Osteoblast (primary cell): ENCODE measurements around the gene GOLM1. TPM values are rescaled to one million over a fixed set of nuclear protein-coding genes. Genes with fewer than 3 reads are reported as not detected.

Experiments
- DNase-seq: peaks from one replicate; pipeline ENCODE4 v3.0.0; 2011; ENCODE audit warnings: low spot score, mixed read lengths; ENCODE audit not compliant: insufficient read length; ENCODE audit errors: missing footprints
- H2AFZ ChIP-seq: 2 replicates; pipeline ENCODE4 v1.6.0; 2011; ENCODE audit warnings: mild to moderate bottlenecking, low read length
- H3K27ac ChIP-seq: 2 replicates; pipeline ENCODE4 v1.5.1; 2011; ENCODE audit warnings: mild to moderate bottlenecking, low read depth, low read length, moderate library complexity
- H3K27me3 ChIP-seq: 2 replicates; pipeline ENCODE4 v1.6.0; 2012; ENCODE audit warnings: mild to moderate bottlenecking, control low read depth, inconsistent platforms, low read length, moderate library complexity; ENCODE audit not compliant: insufficient read depth
- H3K36me3 ChIP-seq: 2 replicates; pipeline ENCODE4 v1.5.1; 2011; ENCODE audit warnings: mild to moderate bottlenecking, low read length, control low read depth, moderate library complexity; ENCODE audit not compliant: insufficient read depth
- H3K4me1 ChIP-seq: 2 replicates; pipeline ENCODE4 v1.5.1; 2011; ENCODE audit warnings: mild to moderate bottlenecking, low read length, control low read depth, moderate library complexity; ENCODE audit not compliant: insufficient read depth
- H3K4me2 ChIP-seq: 2 replicates; pipeline ENCODE4 v1.6.0; 2011; ENCODE audit warnings: mild to moderate bottlenecking, low read length; ENCODE audit not compliant: insufficient read depth
- H3K4me3 ChIP-seq: fragments of 200-600 bp; sonication (generic); 3 replicates; pipeline ENCODE4 v1.5.1; 2012; ENCODE audit warnings: mild to moderate bottlenecking, low read length, inconsistent platforms; ENCODE audit not compliant: insufficient read depth
- H3K79me2 ChIP-seq: 2 replicates; pipeline ENCODE4 v1.6.0; 2012; ENCODE audit warnings: mild to moderate bottlenecking, low read length, control low read depth, inconsistent platforms; ENCODE audit not compliant: insufficient read depth
- H3K9me3 ChIP-seq: 2 replicates; pipeline ENCODE4 v1.5.1; 2011; ENCODE audit warnings: low read depth, low read length, control low read depth
- H4K20me1 ChIP-seq: 2 replicates; pipeline ENCODE4 v1.6.0; 2012; ENCODE audit warnings: mild to moderate bottlenecking, low read length, control low read depth; ENCODE audit not compliant: insufficient read depth
- total RNA-seq: library from RNA; depleted of rRNA; stranded (reverse); fragments of >200 nt; gene quantifications from 2 replicates; pipeline ENCODE4 v1.2.3, GENCODE V29; 2012
- TF ChIP-seq, protein P1 (sequence below): IDR thresholded peaks from 2 replicates; pipeline ENCODE4 v1.5.1; 2011; ENCODE audit warnings: mild to moderate bottlenecking, low read depth, low read length, moderate library complexity; ENCODE audit errors: extremely low read depth

Gene GOLM1
- total RNA-seq, 1 donor, result 85.0 TPM

DNA sequence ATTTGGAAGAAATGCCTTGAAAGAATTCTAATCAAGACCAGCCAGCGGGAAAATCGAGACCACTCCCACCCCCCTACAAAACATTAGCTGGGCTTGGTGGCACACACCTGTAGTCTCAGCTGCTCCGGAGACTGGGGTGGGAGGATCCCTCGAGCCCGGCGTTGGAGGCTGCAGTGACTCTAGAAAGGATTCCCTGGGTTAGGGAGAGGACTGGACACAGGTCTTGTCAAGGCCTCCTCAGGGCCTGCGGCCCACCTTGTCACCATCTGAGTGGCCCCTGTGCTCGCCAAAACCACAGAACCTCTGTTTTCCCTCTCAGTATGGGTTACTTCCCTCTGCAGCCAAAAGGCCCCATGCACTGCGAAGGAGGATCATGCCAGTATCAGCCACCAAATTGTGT lies 16.5 kb upstream of the GOLM1 start:
- Histone ChIP-seq H3K27ac (no peak overlapping the region), H2AFZ (no peak overlapping the region), H3K27me3 (no peaks in the 10 kb centered on the region), H3K4me3 (no peak overlapping the region), H3K4me2 (no peak overlapping the region), H3K36me3 (no peaks in the 10 kb centered on the region), H3K9me3 (no peaks in the 10 kb centered on the region), H3K4me1 (no peaks in the 10 kb centered on the region), H4K20me1 (no peaks in the 10 kb centered on the region), H3K79me2 (no peaks in the 10 kb centered on the region)
- DNase-seq, result no peak
- TF ChIP-seq, protein P1, sequence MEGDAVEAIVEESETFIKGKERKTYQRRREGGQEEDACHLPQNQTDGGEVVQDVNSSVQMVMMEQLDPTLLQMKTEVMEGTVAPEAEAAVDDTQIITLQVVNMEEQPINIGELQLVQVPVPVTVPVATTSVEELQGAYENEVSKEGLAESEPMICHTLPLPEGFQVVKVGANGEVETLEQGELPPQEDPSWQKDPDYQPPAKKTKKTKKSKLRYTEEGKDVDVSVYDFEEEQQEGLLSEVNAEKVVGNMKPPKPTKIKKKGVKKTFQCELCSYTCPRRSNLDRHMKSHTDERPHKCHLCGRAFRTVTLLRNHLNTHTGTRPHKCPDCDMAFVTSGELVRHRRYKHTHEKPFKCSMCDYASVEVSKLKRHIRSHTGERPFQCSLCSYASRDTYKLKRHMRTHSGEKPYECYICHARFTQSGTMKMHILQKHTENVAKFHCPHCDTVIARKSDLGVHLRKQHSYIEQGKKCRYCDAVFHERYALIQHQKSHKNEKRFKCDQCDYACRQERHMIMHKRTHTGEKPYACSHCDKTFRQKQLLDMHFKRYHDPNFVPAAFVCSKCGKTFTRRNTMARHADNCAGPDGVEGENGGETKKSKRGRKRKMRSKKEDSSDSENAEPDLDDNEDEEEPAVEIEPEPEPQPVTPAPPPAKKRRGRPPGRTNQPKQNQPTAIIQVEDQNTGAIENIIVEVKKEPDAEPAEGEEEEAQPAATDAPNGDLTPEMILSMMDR, result no peak

DNA sequence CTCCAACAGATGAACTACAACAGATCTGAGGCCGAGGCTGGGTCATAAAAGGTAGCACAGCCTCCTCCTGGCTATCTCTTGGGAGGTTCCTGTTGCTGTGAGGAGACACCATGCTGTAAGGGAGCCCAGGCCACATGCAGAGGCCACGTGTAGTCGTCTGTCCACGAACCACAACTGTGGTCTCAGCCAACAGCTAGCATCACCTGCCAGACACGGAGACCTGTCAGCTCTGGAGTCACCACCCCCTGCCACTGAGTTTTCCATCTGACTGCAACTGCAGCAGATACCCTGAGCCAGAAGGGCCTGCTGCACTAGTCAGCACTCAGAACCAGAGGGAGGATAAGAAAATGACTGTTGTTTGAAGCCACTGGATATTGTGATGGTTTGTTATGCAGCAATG lies 12.7 kb upstream of the GOLM1 start:
- DNase-seq, result no peak
- Histone ChIP-seq H3K4me3 (no peak overlapping the region), H3K36me3 (no peaks in the 10 kb centered on the region), H3K27me3 (no peaks in the 10 kb centered on the region), H3K4me1 (peaks cover under 1% of the 10 kb centered on the region), H3K79me2 (no peaks in the 10 kb centered on the region), H3K27ac (no peak overlapping the region), H3K4me2 (no peak overlapping the region), H4K20me1 (no peaks in the 10 kb centered on the region), H2AFZ (no peak overlapping the region), H3K9me3 (no peaks in the 10 kb centered on the region)
- TF ChIP-seq, protein P1, result no peak

DNA sequence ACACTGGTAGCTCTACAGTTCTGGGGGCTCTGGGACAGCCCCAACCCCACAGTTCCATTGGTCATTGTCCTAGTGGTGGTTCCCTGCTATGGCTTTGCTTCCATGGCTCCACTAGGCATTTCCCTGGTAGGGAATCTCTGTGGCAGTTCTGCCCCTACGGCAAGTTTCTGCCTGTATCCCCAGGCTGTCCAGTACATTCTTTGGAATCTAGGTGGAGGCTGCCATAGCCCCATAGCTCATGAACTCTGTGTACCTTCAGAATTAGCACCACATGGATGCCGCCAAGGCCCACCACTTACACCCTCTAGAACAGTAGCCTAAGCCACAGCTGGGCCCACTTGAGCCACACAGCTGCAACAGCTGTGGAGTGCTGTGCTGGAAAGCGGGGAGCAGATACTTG lies 3.3 kb upstream of the GOLM1 start:
- H3K4me1 ChIP-seq, result peaks cover 12% of the 10 kb centered on the region
- H3K79me2 ChIP-seq, result peaks cover 9% of the 10 kb centered on the region
- H3K4me2 ChIP-seq, result no peak overlapping the region
- no peaks in the 10 kb centered on the region for H4K20me1 ChIP-seq
- no peak overlapping the region for H3K4me3 ChIP-seq
- DNase-seq, result no peak
- no peak overlapping the region for H2AFZ ChIP-seq
- no peak overlapping the region for H3K27ac ChIP-seq
- no peaks in the 10 kb centered on the region for H3K9me3 ChIP-seq
- H3K36me3 ChIP-seq, result no peaks in the 10 kb centered on the region
- no peaks in the 10 kb centered on the region for H3K27me3 ChIP-seq
- TF ChIP-seq, protein P1, result no peak

DNA sequence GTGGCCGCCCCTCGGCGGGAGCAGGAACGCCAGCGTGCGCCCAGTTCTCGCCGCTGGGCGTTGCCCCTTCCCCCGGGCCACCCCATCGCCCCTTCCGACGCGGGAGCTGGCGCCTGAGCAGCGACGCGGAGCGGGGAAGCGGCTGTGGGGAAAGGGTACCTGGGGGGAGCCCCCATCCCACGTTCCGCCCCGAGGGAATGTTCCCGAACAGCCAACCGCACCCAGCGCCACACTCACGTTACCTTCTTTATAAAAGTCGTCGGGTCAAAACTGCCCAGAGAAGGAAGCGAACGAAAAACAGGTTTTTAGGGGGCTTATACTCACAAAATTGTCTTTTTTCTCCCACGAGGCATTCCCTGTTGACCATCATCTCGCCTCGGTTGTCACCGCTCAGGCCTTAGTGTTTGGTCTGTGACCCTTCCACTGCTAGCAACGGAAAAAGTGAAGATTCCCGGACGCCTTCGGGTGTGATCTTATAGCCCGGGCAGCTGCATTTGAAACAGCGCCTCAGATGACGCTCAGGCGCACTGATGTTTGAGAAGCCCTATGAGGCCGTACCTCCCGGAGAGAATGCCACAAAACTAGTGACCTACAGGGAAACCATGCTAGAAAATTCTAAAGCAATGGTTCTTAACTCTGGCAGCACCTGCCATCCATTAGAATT lies 475 bp upstream of the GOLM1 start:
- DNase-seq, result peak; percentile 94
- H3K27ac ChIP-seq, result peak overlapping the region; percentile 62
- H3K79me2 ChIP-seq, result peaks cover 27% of the 10 kb centered on the region

More for the DNA sequence above, 475 bp upstream of the GOLM1 start:
- TF ChIP-seq, protein P1, result no peak
- Histone ChIP-seq H3K36me3 (no peaks in the 10 kb centered on the region), H2AFZ (peak overlapping the region; percentile 97), H3K4me1 (peaks cover 12% of the 10 kb centered on the region), H4K20me1 (no peaks in the 10 kb centered on the region), H3K9me3 (no peaks in the 10 kb centered on the region), H3K4me3 (peak overlapping the region; percentile 87), H3K4me2 (peak overlapping the region; percentile 97), H3K27me3 (no peaks in the 10 kb centered on the region)
